Skin of body (tissue), 2 donors: Measurements from ENCODE around the gene NFATC3. TPM values are rescaled to one million over a fixed set of nuclear protein-coding genes. Genes with fewer than 3 reads are reported as not detected.
"Not testable (repeated sequence)": the region's sequence is repeated elsewhere in the genome, so short reads cannot be mapped to it uniquely, and the experiment has no call there.

Source experiments
- DNase-seq: peaks from one replicate; lab custom pipeline; 2025; lab: John Stamatoyannopoulos, UW
- total RNA-seq: library from RNA; depleted of rRNA; stranded (reverse); fragments of >200 nt; gene quantifications from one replicate; pipeline ENCODE4 v1.2.3, GENCODE V29; 2014

Gene NFATC3
- total RNA-seq, 1 donor from 2014 or later: 21.5 TPM

DNA sequence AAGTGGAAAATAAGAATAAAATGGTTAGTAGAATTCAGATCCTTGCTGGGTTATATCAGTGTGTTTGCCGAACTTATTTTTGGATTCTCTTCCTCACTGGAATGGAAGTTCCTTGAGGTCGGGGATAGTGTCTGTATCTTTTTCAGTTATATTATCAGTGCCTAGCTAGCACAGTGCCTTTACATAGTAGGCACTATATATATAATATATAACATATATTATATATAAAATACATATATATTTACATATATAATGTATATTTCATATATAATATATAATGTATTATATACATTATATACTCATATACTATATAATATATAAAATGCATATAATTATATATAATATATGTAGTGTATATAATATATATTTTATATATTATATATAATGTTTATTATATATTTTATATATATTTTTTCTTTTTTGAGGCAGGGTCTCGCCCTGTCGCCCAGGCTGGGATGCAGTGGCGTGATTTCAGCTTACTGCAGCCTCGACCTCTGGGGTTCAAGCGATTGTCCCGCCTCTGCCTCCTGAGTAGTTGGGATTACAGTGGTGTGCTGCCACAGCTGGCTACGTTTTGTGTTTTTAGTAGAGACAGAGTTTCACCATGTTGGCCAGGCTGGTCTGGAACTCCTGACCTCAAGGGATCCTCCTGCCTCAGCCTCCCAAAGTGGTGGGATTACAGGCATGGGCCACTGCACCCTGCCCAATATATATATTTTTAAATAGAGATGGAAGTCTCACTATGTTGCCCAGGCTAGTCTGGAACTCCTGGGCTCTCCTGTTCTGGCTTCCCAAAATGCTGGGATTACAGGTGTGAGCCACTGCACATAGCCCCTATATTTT, 3.2 kb downstream of the NFATC3 start:
- DNase-seq: no peak

DNA sequence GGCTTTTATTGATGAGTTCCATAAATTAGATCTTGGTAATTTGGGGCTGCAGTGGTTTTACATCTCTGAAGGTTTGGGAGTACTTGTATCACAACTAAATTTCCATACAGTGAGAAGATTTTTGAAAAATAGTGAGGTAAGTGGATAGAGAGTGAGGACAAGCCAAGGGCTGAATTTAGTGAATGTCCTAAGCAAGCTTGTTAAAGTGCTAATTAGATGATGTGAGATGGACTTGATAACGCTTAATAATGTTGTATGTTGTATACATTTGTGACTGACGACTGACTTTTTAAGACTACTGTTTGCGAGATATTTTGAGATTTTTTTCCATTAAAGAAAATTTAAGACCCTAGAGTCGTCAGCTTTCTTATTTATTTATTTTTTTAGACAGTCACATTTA, 3.9 kb downstream of the NFATC3 start:
- DNase-seq: no peak

DNA sequence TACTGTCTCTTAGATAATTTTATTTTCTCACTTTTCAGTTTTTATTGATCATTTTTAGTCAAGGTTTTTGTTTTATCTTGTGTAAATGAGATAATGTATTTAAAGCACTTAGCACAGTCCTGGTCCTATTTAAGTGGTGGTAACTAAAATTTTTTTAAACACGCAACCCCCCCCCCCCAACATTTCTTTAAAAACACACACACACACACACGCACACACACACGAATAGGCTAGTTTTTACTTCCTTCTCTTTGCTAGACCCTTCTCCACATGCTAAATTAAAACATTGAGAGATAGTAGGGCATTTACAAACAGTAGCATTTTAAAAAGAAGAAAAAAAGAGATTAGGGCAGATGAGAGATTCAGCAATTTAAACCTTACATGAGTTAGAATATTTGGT, 5.0 kb downstream of the NFATC3 start:
- no peak for DNase-seq

- DNase-seq: no peak
Measured at GRCh38 chr16:68090533-68090932, 5.4 kb downstream of the NFATC3 start.

GRCh38 chr16:68091380-68092261, 6.5 kb downstream of the NFATC3 start:
- DNase-seq: no peak

DNA sequence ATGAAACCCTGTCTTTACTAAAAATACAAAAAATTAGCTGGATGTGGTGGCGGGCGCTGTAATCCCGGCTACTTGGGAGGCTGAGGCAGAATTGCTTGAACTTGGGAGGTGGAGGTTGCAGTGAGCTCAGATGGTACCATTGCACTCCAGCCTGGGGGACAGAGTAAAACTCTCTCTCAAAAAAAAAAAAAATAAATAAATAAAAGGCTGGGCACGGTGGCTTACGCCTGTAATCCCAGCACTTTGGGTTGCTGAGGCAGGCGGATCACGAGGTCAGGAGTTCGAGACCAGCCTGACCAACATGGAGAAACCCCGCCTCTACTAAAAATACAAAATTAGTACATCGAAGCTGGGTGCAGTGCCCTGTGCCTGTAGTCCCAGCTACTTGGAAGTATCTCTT, 7.1 kb downstream of the NFATC3 start:
- DNase-seq: not testable (repeated sequence)

GRCh38 chr16:68093816-68094613, 8.8 kb downstream of the NFATC3 start:
- DNase-seq: peak; percentile 26

- no peak for DNase-seq
Measured at GRCh38 chr16:68094614-68094934, 9.4 kb downstream of the NFATC3 start.

GRCh38 chr16:68096491-68096890, 11.3 kb downstream of the NFATC3 start:
- no peak for DNase-seq

GRCh38 chr16:68097088-68097487, 11.9 kb downstream of the NFATC3 start:
- no peak for DNase-seq

DNA sequence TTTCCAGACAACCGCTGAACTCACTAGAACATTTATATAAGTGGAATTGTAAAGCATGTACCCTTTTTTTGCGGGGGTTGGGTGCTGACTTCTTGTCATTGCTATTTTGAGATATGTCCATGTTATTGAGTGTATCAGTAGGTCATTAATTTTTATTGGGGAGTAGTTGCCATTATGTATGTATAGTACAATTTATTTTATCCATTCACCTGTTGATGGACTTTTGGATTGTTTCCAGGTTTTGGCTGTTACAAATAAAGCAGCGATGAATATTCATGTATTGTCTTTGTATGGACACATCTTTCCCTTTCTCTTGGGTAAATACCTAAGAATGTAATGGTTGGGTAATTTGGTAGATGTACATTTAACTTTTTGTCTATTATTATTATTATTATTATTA, 12.7 kb downstream of the NFATC3 start:
- DNase-seq: no peak

GRCh38 chr16:68100488-68100887, 15.3 kb downstream of the NFATC3 start:
- DNase-seq: no peak

DNA sequence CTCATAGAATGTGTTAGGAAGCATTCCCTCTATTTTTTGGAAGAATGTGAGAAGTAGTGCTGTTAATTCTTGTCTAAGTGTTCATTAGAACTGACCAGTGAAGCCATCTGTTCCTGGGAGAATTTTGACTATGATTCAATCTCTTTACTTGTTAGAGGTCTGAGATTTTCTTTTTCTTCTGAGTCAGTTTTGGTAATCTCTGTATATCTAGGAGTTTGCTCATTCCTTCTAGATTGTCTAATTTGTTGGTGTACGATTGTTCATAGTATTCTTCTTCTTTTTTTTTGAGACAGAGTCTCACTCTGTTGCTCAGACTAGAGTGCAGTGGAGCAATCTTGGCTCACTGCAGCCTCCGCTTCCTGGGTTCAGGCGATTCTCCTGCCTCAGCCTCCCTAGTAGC, 20.4 kb downstream of the NFATC3 start:
- no peak for DNase-seq

DNA sequence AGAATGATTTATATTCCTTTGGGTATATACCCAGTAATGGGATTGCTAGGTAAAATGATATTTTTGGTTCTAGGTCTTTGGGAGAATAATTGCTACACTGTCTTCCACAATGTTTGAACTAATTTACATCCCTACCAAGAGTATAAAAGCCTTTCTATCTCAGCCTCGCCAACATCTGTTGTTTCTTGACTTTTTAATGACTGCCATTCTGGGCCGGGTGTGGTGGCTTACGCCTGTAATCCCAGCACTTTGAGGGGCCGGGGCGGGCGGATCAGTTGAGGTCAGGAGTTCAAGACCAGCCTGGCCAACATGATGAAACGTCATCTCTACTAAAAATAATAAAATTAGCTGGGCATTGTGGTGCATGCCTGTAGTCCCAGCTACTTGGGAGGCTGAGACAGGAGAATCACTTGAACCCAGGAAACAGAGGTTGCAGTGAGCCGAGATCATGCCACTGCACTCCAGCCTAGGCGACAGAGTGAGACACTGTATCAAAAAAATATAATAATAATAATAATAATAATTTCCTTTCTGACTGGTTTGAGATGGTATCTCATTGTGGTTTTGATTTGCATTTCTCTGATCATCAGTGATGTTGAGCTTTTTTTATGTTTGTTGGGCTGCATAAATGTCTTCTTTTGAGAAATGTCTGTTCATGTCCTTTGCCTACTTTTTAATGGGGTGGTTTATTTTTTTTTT, 22.2 kb downstream of the NFATC3 start:
- not testable (repeated sequence) for DNase-seq

DNA sequence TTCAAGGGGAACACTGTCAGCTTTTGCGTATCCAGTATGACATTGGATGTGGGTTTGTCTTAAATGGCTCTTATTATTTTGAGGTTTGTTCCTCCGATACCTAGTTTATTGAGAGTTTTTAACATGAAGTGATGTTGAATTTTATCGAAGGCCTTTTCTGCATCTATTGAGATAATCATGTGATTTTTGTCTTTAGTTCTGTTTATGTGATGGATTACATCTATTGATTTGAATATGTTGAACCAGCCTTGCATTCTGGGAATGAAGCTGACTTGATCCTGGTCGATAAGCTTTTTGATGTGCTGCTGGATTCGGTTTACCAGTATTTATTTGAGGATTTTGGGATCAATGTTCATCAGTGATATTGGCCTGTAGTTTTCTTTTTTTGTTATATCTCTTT, 24.0 kb downstream of the NFATC3 start:
- DNase-seq: not testable (repeated sequence)

DNA sequence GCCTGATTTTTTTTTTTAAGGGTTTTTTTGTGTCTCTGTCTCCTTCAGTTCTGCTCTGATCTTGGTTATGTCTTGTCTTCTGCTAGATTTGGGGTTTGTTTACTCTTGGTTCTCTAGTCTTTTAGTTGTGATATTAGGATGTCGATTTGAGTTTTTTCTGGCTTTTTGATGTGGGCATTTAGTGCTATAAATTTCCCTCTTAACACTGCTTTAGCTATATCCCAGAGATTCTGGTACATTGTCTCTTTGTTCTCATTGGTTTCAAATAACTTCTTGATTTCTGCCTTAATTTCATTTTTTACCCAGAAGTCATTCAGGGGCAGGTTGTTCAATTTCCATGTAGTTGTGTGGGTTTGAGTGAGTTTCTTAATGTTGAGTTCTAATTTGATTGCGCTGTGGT, 25.4 kb downstream of the NFATC3 start:
- DNase-seq: not testable (repeated sequence)

GRCh38 chr16:68111379-68111778, 26.2 kb downstream of the NFATC3 start:
- DNase-seq: no peak

DNA sequence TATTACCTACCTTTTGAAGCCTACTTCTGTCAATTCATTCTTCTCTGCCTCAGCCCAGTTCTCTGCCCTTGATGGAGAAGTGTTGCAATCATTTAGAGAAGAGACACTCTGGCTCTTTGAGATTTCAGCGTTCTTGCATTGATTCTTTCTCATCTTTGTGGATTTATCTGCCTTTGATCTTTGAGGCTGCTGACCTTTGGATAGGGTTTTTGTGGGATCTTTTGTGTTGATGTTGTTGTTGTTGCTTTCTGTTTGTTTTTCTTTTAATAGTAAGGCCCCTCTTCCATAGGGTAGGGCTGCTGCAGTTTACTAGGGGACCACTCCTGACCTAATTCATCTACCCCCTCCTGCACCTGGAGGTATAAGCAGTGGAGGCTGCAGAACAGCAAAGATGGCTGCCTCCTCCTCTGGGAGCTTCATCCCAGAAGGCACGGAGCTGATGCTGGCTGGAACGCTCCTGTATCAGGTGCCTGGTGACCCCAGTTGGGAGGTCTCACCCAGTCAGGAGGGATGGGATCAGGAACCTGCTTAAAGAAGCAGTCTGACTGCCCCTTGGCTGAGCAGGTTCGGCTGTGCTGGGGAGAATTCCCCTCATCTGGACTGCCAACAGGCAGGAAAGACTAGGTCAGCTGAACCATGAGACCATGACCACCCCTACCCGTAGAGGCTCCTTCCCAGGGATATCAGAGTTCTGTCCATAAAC, 28.0 kb downstream of the NFATC3 start:
- DNase-seq: no peak

DNA sequence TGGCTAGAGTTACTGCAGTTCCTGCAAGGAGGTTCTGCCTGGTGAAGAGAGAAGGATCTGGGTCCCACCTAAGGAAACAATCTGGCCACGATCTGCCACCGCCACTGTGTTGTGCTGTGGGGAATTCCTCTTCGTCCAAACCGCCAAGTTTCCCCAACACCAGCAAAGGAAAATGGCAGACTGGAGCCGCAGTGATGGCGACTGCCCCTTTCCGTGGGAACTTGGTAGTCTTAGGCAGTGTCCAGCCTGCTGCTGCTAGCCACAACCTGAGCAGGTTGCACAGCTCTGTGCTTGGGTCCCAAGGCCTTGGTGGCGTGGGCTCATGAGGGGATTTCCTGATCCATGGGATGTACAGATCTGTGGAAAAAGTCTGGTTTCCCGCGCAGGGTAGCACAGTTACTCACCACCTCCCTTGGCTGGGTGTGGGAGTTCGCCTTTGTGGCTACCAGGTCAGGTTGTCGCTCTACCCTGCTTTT, 28.6 kb downstream of the NFATC3 start:
- DNase-seq: no peak

GRCh38 chr16:68114939-68115338, 29.8 kb downstream of the NFATC3 start:
- DNase-seq: not testable (repeated sequence)
